ENCODE measurements around the gene SLC6A9.

SLC6A9 gene

DNA sequence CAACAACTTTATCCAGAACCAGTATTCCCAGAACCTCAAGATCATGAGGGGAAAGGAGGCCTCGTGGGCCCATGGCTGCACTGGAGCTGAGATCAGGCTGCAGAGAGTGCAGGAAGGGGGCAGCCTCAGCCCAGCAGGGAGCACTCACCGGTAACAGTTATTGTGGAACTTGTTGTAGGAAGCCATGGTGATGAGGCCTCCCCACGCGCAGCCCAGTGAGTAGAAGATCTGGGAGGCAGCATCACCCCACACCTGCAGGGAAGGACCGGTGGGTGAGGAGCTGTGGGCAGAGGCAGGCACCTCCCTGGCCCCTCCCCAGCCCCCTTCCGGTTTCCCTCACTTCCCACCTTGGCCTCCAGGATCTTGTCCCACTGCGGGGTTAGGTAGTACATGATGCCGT is 29.1 kb downstream of the SLC6A9 start:
- no peak for DNase-seq (ENCODE audit: low read depth)

GRCh38 chr1:44000122-44000665 is 31.1 kb downstream of the SLC6A9 start:
- DNase-seq (ENCODE audit: low read depth), result no peak

DNA sequence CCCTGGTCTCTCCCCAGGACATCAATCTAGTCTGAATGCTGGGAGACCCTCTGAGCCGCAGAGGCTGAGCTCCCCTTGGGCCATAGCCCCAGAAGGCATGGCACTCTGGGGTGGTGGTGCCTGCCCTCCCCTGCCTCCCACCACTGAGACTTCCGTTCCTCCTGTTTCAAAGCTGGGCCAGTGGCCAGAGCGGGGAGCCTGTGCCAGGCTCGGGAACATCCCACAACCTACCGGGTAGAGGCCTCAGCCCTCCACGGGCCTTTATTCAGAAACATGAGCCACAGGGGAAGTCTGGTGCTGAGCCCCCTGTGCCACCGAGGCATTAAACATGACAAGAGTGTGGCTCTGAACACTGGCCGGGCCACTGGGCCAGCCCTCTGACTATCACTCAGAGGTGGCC is 31.8 kb downstream of the SLC6A9 start:
- no peak for DNase-seq (ENCODE audit: low read depth)

- no peak for DNase-seq (ENCODE audit: low read depth)
Measured at GRCh38 chr1:43998000-43998378, 33.3 kb downstream of the SLC6A9 start.

DNA sequence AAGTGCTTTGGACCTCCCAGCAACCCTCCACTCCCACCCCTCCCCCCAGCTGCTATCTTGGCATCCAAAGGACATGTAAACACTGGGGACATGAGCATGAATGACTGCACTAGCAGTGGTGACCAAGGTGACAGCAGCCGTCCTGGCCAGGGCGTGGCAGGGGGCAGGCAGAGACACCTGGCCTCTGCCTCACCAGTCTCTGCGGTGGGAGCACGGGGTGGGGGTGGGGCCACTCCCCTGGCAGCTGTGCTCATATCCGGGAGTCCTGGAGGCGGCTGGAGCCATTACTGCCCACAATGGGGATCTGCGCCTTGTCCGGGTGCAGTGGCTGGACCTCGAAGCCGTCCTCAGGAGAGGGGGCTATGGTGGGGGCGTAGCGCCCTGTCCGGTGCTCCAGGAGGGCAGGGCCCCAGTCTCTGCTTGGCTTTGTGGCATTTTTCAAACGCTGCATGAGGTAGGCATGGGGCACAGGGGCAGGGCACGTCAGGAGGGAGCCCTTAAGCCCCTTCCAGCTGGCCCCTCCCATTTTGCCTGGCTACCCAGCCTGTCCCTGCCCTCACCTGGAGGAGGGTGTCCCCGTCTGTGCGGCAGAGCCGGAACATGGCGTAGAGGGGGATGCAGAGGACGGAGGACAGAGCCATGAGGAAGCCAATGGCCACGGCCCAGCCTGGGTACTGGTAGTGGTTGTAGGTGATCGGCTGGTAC is 33.8 kb downstream of the SLC6A9 start:
- no peak for DNase-seq (ENCODE audit: low read depth)

- no peak for DNase-seq (ENCODE audit: low read depth)
Measured at GRCh38 chr1:43996733-43997115, 34.5 kb downstream of the SLC6A9 start.

DNA sequence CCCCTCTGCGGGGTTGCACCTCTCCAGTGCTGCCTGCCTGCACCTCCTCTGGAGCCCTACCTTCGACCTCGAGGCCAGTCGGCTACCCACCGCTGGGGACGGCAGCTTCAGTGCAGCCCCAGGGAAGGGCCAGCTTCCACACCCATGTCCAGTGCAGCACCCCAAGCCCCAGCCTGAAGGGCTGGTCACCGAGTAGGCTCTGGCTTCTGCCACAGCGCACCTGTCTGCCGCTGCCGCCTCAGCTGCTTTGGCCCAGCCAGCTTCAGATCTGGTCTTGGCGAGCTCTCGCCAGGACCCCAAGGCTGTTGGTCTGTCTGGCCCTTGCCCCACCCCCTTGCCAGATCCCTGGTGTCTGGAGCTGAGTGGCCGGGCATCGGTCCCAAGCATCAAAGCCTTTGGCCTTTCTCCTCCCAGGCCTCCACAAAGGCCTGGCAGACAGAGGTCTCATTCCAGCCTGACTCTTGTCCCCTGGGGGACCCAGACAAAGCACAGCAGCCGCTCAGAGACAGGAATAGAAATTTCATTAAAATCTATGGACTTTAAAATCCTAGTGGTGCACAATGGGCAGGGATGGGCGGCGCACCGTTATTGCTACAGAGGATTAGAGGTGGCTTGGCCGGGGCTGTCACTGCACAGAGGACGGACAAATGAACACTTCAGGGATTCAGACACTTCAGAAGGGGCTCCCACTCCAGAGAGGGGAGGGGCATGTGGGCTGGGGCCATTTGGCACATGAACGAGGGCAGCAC is 35.1 kb downstream of the SLC6A9 start:
- no peak for DNase-seq (ENCODE audit: low read depth)

DNA sequence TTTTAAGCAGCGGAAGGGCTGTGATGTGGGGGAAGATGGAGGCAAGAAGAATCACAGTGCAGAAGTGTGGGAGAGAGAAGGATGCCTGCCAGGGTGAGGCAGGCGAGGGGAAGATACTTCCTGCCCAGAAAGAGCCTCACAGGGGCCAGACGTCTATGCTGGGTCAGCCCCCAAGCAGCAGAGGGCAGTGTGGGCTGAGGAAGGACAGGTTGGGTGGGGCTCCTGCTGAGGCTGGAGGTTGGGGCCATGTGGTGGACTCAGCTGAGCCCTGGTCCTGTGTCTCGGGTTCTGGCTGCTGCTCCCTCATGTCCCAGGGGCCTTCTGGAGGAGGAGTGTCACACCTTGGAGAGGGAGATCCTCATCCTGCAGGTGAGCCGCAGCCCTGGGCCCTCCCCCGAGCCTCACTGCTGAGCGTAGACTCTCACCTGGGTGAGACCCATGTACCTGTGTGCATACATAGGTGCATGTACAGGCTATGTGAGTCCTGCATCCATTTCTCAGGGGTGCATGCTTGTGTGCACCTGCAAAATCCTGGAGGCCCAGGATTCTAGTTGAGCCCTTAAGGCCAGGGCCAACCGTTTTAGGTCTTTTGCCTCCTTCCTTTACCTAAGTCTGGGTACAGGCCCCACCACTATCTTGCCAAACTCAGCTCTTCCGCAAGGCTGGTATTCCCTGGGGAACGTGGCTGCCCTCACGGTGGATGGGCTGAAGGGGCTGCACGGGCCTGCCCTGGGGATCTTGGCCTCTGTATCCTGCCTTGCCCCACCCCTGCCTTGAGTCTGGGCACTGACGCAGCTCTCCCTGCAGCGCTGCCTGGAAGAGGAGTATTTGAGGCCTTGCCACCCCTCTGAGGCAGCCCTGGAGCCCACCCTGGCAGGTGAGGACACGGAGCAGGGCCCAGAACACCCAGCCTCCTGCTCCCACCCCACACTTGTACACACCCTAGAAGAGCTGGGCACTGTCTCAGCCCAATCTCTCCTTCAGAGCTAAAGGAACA is 36.2 kb downstream of the SLC6A9 start:
- no peak for DNase-seq (ENCODE audit: low read depth)

GRCh38 chr1:43994071-43994470 is 37.2 kb downstream of the SLC6A9 start:
- no peak for DNase-seq (ENCODE audit: low read depth)

DNA sequence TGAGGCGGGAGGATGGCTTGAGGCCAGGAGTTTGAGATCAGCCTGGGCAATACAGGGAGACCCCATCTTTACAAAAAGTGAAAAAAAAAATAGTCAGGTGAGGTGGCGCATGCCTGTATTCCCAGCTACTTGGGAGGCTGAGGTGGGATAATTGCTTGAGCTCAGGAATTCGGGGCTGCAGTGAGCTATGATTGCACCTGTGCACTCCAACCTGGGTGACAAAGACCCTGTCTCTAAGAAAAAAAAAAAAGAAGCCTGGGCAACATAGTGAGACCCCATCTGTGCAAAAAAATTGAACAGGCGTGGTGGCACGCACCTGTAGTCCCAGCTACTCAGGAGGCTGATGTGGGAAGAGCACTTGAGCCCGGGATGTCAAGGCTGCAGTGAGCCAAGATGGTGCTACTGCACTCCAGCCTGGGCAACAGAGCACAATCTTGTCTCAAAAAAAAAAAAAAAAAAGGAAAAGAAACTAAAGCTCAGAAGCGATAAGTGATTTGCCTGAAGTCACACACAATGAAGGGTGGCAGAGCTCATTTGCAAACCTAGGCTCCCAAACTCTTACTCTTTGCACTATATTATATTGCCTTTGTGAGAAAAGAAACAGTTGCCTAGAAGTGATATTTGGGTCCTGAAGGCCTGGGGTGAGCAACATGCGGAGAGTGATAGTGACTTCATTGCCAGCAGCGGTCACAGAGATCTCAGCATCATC is 37.9 kb downstream of the SLC6A9 start:
- no peak for DNase-seq (ENCODE audit: low read depth)

DNA sequence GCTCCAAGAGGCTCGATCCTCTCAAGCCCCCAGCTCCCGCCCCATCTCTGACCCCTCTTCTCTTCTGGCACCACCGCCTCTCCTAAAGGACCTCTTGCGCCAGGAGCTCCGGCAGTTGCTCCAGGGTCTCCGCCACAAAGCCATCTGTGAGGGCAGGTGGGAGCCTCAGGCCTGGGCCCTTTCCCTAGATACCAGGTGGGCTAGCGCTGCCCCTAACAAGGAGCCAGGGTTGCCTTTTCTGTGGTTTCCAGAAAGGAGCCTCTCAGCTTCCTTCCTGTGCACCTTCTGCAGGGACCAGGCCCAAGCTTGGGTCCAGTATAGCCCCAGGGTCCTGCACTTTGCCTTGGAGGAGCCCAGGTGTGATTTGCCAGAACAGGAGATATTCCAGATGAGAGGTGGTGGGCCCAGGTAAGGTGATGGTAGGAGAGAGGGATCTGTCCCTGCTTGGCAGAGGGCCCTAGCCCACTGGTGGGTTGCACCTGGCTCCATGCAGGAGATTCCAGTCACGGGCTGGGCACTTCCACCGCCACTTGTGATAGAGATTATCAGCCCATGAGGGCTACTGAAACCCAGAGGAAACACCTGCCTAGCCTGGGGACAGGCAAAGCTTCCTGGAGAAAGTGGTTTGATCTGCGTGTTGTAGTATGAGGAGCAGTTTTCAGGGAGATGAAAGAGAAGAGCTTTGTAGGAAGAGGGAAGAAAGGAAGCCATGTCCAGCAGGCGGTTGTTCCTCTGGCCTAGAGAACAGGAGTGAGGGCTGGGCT is 38.8 kb downstream of the SLC6A9 start:
- DNase-seq (ENCODE audit: low read depth), result no peak

GRCh38 chr1:43991476-43992231 is 39.6 kb downstream of the SLC6A9 start, which contains the start of gene CCDC24:
Gene CCDC24, plus strand, starts transcription at chr1:43991599. Its CDS starts 280 bp downstream, at chr1:43991879.
- DNase-seq (ENCODE audit: low read depth), result peak; percentile 72

DNA sequence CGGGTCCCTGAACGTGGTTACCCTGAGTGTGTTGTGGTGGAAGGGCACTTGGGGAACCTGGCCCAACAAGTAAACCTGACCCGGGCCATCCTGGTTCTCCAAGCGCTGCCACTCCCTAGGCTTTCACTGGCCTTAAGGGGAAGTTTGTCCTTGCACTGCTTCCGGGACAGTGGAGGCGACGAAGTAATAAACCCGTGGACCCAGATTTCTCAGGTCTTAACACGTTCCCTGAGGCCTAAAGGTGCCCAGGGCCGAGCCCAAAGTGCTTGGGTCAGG is 40.1 kb downstream of the SLC6A9 start:
- no peak for DNase-seq (ENCODE audit: low read depth)

GRCh38 chr1:43990271-43991199 is 40.7 kb downstream of the SLC6A9 start:
- no peak for DNase-seq (ENCODE audit: low read depth)

DNA sequence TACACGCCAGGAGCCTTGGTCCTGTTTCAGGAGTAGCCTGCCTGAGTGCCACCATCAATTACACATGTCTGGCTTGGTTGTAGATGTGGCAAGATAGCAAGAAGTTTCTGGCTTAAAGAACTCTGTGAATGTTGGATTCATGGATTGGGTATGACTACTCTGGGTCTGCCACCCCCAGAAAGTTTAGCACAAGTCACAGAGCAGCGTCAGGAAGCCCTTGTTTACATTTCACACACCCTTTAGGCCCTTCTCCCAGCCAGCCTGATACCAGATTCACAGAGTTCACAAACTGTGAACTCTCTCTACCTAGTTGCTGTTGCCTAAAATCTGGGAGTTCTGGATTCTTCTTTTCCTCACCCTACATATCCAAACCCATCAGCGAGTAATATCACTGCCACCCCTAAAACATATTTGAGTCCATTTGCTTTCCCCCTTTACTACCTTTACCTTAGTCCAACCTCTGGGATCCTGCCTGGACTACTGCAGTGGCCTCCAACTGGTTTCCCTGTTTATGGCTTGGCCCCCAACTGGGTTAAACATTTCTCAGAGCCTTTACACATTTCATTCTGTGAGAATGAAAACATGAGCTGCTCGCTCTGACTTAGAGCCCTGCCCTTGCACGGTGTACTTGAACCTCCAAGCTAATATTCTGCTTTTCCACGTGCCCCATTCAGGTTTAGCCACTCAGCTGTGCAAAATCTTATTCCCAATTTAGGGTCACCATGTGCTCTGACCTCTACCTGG is 43.9 kb downstream of the SLC6A9 start:
- DNase-seq (ENCODE audit: low read depth), result no peak

DNA sequence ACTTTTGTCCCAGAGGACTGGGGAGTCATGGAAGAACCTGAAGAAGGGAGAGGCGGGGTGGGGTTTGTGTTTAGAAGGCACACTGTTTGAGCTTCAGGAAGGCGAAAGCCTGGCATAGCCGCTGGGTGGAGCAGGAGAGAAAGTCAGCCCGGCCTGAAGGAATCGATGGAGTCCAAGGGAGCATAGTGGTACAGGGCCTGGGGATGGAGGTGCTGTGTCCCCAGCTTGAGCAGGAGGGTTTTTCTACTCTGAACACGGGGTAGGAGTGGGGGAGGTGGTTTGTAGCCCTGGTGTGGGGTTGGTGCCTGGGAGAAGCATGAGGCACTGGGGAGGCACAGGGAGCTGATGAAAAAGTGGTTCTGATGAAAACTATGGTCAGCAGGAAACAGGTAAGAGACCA is 44.5 kb downstream of the SLC6A9 start:
- DNase-seq (ENCODE audit: low read depth), result no peak

DNA sequence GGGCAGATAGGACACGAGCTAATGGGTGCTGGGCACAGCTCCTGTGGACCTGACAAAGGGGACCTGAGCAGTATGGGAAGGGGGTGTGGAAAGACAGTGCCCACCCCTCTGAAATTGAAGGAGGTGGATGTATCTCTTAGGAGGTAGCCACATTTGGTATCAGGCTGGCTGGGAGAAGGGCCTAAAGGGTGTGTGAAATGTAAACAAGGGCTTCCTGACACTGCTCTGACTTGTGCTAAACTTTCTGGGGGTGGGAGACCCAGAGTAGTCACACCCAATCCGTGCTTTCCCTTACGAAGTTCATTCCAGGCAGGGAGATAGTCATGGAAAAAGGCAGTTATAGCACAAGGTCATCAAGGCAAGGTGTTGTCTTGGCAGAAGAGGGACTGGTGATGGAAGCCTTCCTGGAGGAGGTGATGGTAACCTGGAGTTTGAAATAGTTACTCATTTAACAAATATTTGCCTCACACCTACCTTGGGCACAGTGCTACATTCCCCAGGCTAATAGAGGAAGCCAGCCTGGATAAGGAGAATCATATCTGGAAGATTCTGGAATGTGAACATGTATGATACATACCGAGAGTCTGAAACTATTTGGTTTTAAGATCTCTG is 45.2 kb downstream of the SLC6A9 start:
- DNase-seq (ENCODE audit: low read depth), result no peak

GRCh38 chr1:43984855-43985254 is 46.4 kb downstream of the SLC6A9 start:
- DNase-seq (ENCODE audit: low read depth), result no peak

All from stimulated activated CD8-positive, alpha-beta memory T cell treated with anti-CD3 and anti-CD28 coated beads, Interleukin-4, amount 100 ng/mL, for 24 hours (primary cell).